PC-3 (cell line): Measurements from ENCODE around the gene DTD1. TPM values are rescaled to one million over a fixed set of nuclear protein-coding genes. Genes with fewer than 3 reads are reported as not detected.

Experiments
- ATAC-seq: fragments of 200-7000 bp; cut with Tn5 transposase; 2 replicates; pipeline ENCODE4 v1.9.1; 2020; ENCODE audit warnings: mild to moderate bottlenecking, moderate library complexity
- BruUV-seq: library from RNA; stranded (reverse); fragments of 400-500 nt; replicated peaks from 2 replicates; lab custom pipeline; 2021; lab: Mats Ljungman, UMichigan
- CTCF ChIA-PET: fragments of 300-600 bp; sonication (Branson Sonifier 250); formaldehyde crosslinking; loops from one replicate; lab custom pipeline; 2022; ENCODE audit warnings: antibody characterized with exemption; lab: Charles Lee
- POLR2A ChIA-PET: fragments of 300-600 bp; sonication (Branson Sonifier 250); formaldehyde crosslinking; loops from one replicate; lab custom pipeline; 2022; ENCODE audit warnings: antibody characterized with exemption; ENCODE audit not compliant: unreplicated experiment; lab: Charles Lee
- DNase-seq: peaks from one replicate; pipeline ENCODE4 v3.0.0-alpha.2; 2015
- H2AFZ ChIP-seq: fragments of 300-600 bp; sonication (generic); 2 replicates; pipeline ENCODE4 v1.6.0; 2016; ENCODE audit warnings: antibody characterized with exemption, low read length
- H3F3A ChIP-seq: fragments of 300-600 bp; sonication (generic); one replicate; pipeline ENCODE4 v1.6.0; 2017; ENCODE audit warnings: antibody characterized with exemption, low read length, control low read depth, mild to moderate bottlenecking; ENCODE audit not compliant: unreplicated experiment
- H3K27ac ChIP-seq: fragments of 300-600 bp; sonication (generic); 2 replicates; pipeline ENCODE4 v1.5.1; 2016; ENCODE audit warnings: mild to moderate bottlenecking, low read length
- H3K27me3 ChIP-seq: fragments of 300-600 bp; sonication (generic); 2 replicates; pipeline ENCODE4 v1.6.1; 2016; ENCODE audit warnings: low read length, mixed read lengths
- H3K36me3 ChIP-seq: fragments of 300-600 bp; sonication (generic); 2 replicates; pipeline ENCODE4 v1.6.1; 2016; ENCODE audit warnings: low read depth, mixed run types, low read length, mixed read lengths
- H3K4me1 ChIP-seq: fragments of 300-600 bp; sonication (generic); 2 replicates; pipeline ENCODE4 v1.5.1; 2016; ENCODE audit warnings: low read length; ENCODE audit not compliant: insufficient read depth
- H3K4me2 ChIP-seq: fragments of 300-600 bp; sonication (generic); 2 replicates; pipeline ENCODE4 v1.6.0; 2016; ENCODE audit warnings: low read length
- H3K4me3 ChIP-seq: fragments of 300-600 bp; sonication (generic); 2 replicates; pipeline ENCODE4 v1.5.1; 2016; ENCODE audit warnings: mild to moderate bottlenecking, low read length, mixed read lengths
- H3K79me2 ChIP-seq: fragments of 300-600 bp; sonication (generic); 2 replicates; pipeline ENCODE4 v1.6.1; 2017; ENCODE audit warnings: low read length, mixed read lengths
- H3K9ac ChIP-seq: fragments of 300-600 bp; sonication (generic); 2 replicates; pipeline ENCODE4 v1.6.0; 2016; ENCODE audit warnings: mild to moderate bottlenecking, low read length
- H3K9me2 ChIP-seq: fragments of 300-600 bp; sonication (generic); replicated peaks from 2 replicates; pipeline ENCODE4 v1.6.1; 2016; ENCODE audit warnings: mixed run types, low read length, mixed read lengths
- H3K9me3 ChIP-seq: fragments of 300-600 bp; sonication (generic); 2 replicates; pipeline ENCODE4 v1.6.1; 2016; ENCODE audit warnings: low read length, mixed read lengths
- H4K20me1 ChIP-seq: fragments of 300-600 bp; sonication (generic); 2 replicates; pipeline ENCODE4 v1.6.1; 2016; ENCODE audit warnings: low read length, mixed read lengths
- EZH2 ChIP-seq: fragments of 300-600 bp; sonication (generic); IDR thresholded peaks from one replicate; pipeline ENCODE4 v1.6.1; 2017; ENCODE audit warnings: antibody characterized with exemption, mild to moderate bottlenecking, low read length; ENCODE audit not compliant: unreplicated experiment
- EZH2phosphoT487 ChIP-seq: fragments of 300-600 bp; sonication (generic); IDR thresholded peaks from 2 replicates; pipeline ENCODE4 v1.6.1; 2018; ENCODE audit warnings: mild to moderate bottlenecking, antibody characterized with exemption, low read length, borderline replicate concordance
- intact Hi-C: fragments of 100-400 bp; cut with micrococcal nuclease; formaldehyde crosslinking; loops from 2 replicates; pipeline ENCODE4 v1.9.0; 2023
- total RNA-seq: library from RNA; depleted of rRNA; stranded (reverse); fragments of >200 nt; gene quantifications from 2 replicates; pipeline ENCODE4 v1.2.3, GENCODE V29; 2014
- TF ChIP-seq, protein P1 (sequence below): fragments of 300-600 bp; sonication (generic); conservative IDR thresholded peaks from 2 replicates; pipeline ENCODE4 v1.5.1; 2017; ENCODE audit warnings: antibody characterized with exemption, low read depth, mild to moderate bottlenecking, low read length

DTD1 gene
- total RNA-seq, 1 experiment from 2014 or later: 124 TPM

- Histone ChIP-seq H4K20me1 (0 out of 2 replicates have a peak, but pooled peaks cover 3% of the 10 kb centered on the region), H3K27me3 (no peaks in the 10 kb centered on the region), H3K9me3 (no peaks in the 10 kb centered on the region), H2AFZ (no peak overlapping the region), H3K4me2 (peak overlapping the region; percentile 88), H3K4me1 (peaks cover 14% of the 10 kb centered on the region; the same call in 1 of the 2 replicates), H3K36me3 (no peaks in the 10 kb centered on the region), H3K4me3 (0 out of 2 replicates have a peak overlapping the region, but pooled peaks have one; percentile 3), H3K79me2 (peaks cover 42% of the 10 kb centered on the region), H3F3A (no peaks in the 10 kb centered on the region), H3K9me2 (no peaks in the 10 kb centered on the region), H3K9ac (no peak overlapping the region), H3K27ac (no peak overlapping the region)
- BruUV-seq: no TSS peak
- ChIA-PET CTCF (no interaction called here), POLR2A (no interaction called here)
- DNase-seq (no peak), ATAC-seq (no peak)
- intact Hi-C loops: loop anchor here (5.0 kb wide), 1 partner anchor 123 kb away; the partner anchor contains the start of genes DZANK1 and POLR3F
- TF ChIP-seq EZH2phosphoT487: no peak
- TF ChIP-seq, protein P1, sequence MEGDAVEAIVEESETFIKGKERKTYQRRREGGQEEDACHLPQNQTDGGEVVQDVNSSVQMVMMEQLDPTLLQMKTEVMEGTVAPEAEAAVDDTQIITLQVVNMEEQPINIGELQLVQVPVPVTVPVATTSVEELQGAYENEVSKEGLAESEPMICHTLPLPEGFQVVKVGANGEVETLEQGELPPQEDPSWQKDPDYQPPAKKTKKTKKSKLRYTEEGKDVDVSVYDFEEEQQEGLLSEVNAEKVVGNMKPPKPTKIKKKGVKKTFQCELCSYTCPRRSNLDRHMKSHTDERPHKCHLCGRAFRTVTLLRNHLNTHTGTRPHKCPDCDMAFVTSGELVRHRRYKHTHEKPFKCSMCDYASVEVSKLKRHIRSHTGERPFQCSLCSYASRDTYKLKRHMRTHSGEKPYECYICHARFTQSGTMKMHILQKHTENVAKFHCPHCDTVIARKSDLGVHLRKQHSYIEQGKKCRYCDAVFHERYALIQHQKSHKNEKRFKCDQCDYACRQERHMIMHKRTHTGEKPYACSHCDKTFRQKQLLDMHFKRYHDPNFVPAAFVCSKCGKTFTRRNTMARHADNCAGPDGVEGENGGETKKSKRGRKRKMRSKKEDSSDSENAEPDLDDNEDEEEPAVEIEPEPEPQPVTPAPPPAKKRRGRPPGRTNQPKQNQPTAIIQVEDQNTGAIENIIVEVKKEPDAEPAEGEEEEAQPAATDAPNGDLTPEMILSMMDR: no peak
- no peak for TF ChIP-seq EZH2
Measured at GRCh38 chr20:18589941-18590674, 2.3 kb downstream of the DTD1 start.

- Histone ChIP-seq H3K79me2 (peaks cover 10% of the 10 kb centered on the region), H4K20me1 (0 out of 2 replicates have a peak, but pooled peaks cover 3% of the 10 kb centered on the region), H3F3A (no peaks in the 10 kb centered on the region), H3K4me3 (no peak overlapping the region), H3K36me3 (peaks cover 27% of the 10 kb centered on the region), H3K27ac (no peak overlapping the region), H3K9ac (no peak overlapping the region), H3K27me3 (no peaks in the 10 kb centered on the region), H3K4me2 (no peak overlapping the region), H3K9me2 (no peaks in the 10 kb centered on the region), H3K9me3 (no peaks in the 10 kb centered on the region; the same call in 1 of the 2 replicates), H3K4me1 (no peaks in the 10 kb centered on the region), H2AFZ (no peak overlapping the region)
- ChIA-PET POLR2A (no interaction called here), CTCF (no interaction called here)
- TF ChIP-seq EZH2phosphoT487 (no peak), EZH2 (no peak)
- TF ChIP-seq, protein P1: no peak
- no peak for DNase-seq
- intact Hi-C loops: no loop called here
- ATAC-seq: no peak
- BruUV-seq: no TSS peak
Measured at GRCh38 chr20:18596270-18596669, 8.4 kb downstream of the DTD1 start.

- H3K4me1 ChIP-seq: peaks cover 8% of the 10 kb centered on the region
- no peak overlapping the region for H3K4me2 ChIP-seq
- peaks cover 3% of the 10 kb centered on the region; the same call in 1 of the 2 replicates for H3K36me3 ChIP-seq
- no peaks in the 10 kb centered on the region for H3K27me3 ChIP-seq
- no peaks in the 10 kb centered on the region for H3K9me3 ChIP-seq
- no peaks in the 10 kb centered on the region for H3K79me2 ChIP-seq
- no peak for DNase-seq
- intact Hi-C loops: no loop called here
- ChIA-PET CTCF (interaction anchor here (0.6 kb wide), 1 partner anchor 180 kb away, joined by 5 read pairs; no protein-coding TSS in a partner anchor), POLR2A (no interaction called here)
- H3K9ac ChIP-seq: no peak overlapping the region
- no peak overlapping the region for H2AFZ ChIP-seq
- no peak overlapping the region for H3K27ac ChIP-seq
- no peak overlapping the region for H3K4me3 ChIP-seq
- H3F3A ChIP-seq: no peaks in the 10 kb centered on the region
- no TSS peak for BruUV-seq
- no peaks in the 10 kb centered on the region for H3K9me2 ChIP-seq
- H4K20me1 ChIP-seq: no peaks in the 10 kb centered on the region
- no peak for TF ChIP-seq EZH2
- TF ChIP-seq, protein P1: no peak
- no peak for TF ChIP-seq EZH2phosphoT487
- no peak for ATAC-seq
Measured at GRCh38 chr20:18609741-18610140, 21.9 kb downstream of the DTD1 start.
